Common myeloid progenitor, CD34-positive (primary cell): ENCODE results near the gene PHLDB2.

Experiments
- CTCF ChIA-PET: fragments of 350-600 bp; sonication (Branson Sonifier 250); formaldehyde crosslinking; loops from one replicate; lab custom pipeline; 2021; ENCODE audit warnings: antibody characterized with exemption; lab: Charles Lee
- POLR2A ChIA-PET: fragments of 350-600 bp; sonication (Branson Sonifier 250); formaldehyde crosslinking; loops from one replicate; lab custom pipeline; 2021; ENCODE audit warnings: antibody characterized with exemption; lab: Charles Lee
- DNase-seq, 3 donors: peaks; one replicate each; pipeline versions ENCODE4 v3.0.0 to v3.0.0-alpha.2; 2013
- H3K27ac ChIP-seq, 2 experiments: 1 replicate in 1 of 2; 2 replicates in 1 of 2; pipeline ENCODE4 v1.7.0; 2013; ENCODE audit warnings: inconsistent platforms in 2 of 2, low read length in 2 of 2, mild to moderate bottlenecking in 2 of 2, low read depth in 1 of 2, moderate library complexity in 1 of 2; ENCODE audit not compliant: severe bottlenecking in 2 of 2, insufficient read depth in 1 of 2, poor library complexity in 1 of 2
- H3K27me3 ChIP-seq, 5 experiments: replicated peaks in 2 of 5; 1 replicate in 3 of 5; 2 replicates in 2 of 5; pipeline versions ENCODE4 v1.6.1 to v1.7.0; 2013; ENCODE audit warnings: low read length in 4 of 5, mild to moderate bottlenecking in 2 of 5, moderate library complexity in 2 of 5, inconsistent platforms in 1 of 5; ENCODE audit not compliant: insufficient read depth in 5 of 5, control insufficient read depth in 4 of 5
- H3K36me3 ChIP-seq, 4 experiments: 1 replicate in 2 of 4; 2 replicates in 2 of 4; pipeline versions ENCODE4 v1.6.1 to v1.7.0; 2013; ENCODE audit warnings: low read length in 3 of 4, control low read depth in 1 of 4, mild to moderate bottlenecking in 1 of 4; ENCODE audit not compliant: control insufficient read depth in 4 of 4, insufficient read depth in 4 of 4
- H3K4me1 ChIP-seq, 4 experiments: 1 replicate in 3 of 4; 2 replicates in 1 of 4; pipeline versions ENCODE4 v1.6.1 to v1.7.1; 2013; ENCODE audit warnings: low read length in 3 of 4, mild to moderate bottlenecking in 3 of 4, control low read depth in 1 of 4, inconsistent platforms in 1 of 4, moderate library complexity in 1 of 4; ENCODE audit not compliant: control insufficient read depth in 4 of 4, insufficient read depth in 4 of 4; ENCODE audit errors: control extremely low read depth in 1 of 4
- H3K4me3 ChIP-seq, 7 experiments: 1 replicate in 4 of 7; 2 replicates in 3 of 7; pipeline versions ENCODE4 v1.5.1 to v1.7.0; 2013; ENCODE audit warnings: mild to moderate bottlenecking in 7 of 7, low read length in 6 of 7, moderate library complexity in 6 of 7, inconsistent platforms in 2 of 7, low read depth in 2 of 7, control low read depth in 1 of 7; ENCODE audit not compliant: insufficient read depth in 4 of 7, control insufficient read depth in 1 of 7; ENCODE audit errors: extremely low read depth in 1 of 7
- H3K9me3 ChIP-seq, 5 experiments: 1 replicate in 4 of 5; 2 replicates in 1 of 5; pipeline versions ENCODE4 v1.6.1 to v1.7.1; 2013; ENCODE audit warnings: low read length in 4 of 5, mild to moderate bottlenecking in 2 of 5, inconsistent platforms in 1 of 5, low read depth in 1 of 5, moderate library complexity in 1 of 5; ENCODE audit not compliant: control insufficient read depth in 4 of 5, insufficient read depth in 2 of 5; ENCODE audit errors: control extremely low read depth in 1 of 5
- WGBS: methylation state at CpG from one replicate; pipeline ENCODE4 v1.1.5; 2013; ENCODE audit not compliant: insufficient coverage; 5-methylcytosine and 5-hydroxymethylcytosine counted together

Gene PHLDB2

DNA sequence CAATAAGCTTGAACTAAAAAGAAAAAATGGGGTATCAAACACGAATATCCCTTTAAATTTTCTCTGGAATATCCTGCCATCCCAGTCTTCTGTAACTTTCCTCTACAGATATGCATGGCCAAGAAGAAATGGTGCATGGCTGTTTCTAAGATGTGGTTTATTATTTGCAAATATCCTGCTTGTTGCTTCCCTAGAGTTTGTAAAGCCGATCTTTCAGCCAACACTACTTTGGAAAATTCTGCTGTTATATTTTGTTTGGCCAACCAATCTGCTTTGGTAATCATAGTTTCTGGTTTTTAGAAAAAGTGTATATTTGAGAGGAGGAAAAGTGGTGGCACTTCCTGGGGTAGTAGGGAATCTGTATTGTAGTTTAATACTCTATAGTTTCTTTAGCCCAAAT is 13.9 kb downstream of the PHLDB2 start:
- no peak for DNase-seq
- ChIA-PET CTCF (interaction anchor here (0.8 kb wide), 1 partner anchor 458 kb away, joined by 3 read pairs; no protein-coding TSS in a partner anchor), POLR2A (no interaction called here)
- Histone ChIP-seq H3K36me3 (no peaks in the 10 kb centered on the region), H3K27me3 (no peaks in the 10 kb centered on the region), H3K27ac (no peak overlapping the region), H3K4me1 (no peaks in the 10 kb centered on the region), H3K4me3 (no peak overlapping the region), H3K9me3 (no peaks in the 10 kb centered on the region)
- WGBS = 100% methylated on average over 1 of the region's 2 CpGs

DNA sequence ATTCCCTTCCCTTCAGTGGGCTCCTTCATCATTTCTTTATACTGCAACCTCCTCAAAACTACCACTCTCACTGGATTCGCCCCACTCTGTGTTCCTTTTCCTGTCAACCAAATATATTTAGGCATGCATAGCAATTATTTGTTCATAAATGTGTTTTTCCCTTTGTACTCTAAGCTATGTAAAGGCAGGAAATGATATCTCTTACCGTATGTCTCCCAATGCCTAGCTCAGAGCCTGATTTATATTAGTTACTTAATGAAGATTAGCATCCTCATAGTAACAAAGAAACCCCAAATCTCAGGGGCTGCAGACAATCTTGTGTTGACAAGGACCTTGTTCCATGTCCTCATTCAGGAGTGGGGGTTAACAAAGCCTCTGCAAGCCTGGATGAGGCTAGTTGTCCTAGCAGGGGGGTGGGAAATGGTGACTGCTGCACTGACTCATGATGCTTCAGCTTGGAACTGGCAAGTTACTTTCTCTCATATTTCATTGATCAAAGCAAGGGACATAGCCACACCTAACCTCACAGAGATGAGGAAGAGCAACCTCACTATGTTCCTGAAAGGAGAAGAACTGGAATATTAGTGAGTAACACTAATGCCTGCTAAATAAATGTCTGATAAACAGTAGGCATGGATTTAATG is 15.2 kb downstream of the PHLDB2 start:
- Histone ChIP-seq H3K9me3 (peaks cover 0 to under 1% (median 0%) of the 10 kb centered on the region in 5 experiments), H3K27me3 (no peaks in the 10 kb centered on the region), H3K4me1 (no peaks in the 10 kb centered on the region), H3K4me3 (no peak overlapping the region), H3K27ac (no peak overlapping the region), H3K36me3 (no peaks in the 10 kb centered on the region)
- no CpG with 5 or more reads among the region's 2 CpGs for WGBS
- DNase-seq = no peak
- CTCF ChIA-PET = interaction anchor here (1.2 kb wide), 2 partner anchors 10 to 17 kb away, joined by 3 to 7 read pairs; no protein-coding TSS in a partner anchor
- POLR2A ChIA-PET = interaction anchor here (0.7 kb wide), 1 partner anchor 104 kb away, joined by 5 read pairs; no protein-coding TSS in a partner anchor

DNA sequence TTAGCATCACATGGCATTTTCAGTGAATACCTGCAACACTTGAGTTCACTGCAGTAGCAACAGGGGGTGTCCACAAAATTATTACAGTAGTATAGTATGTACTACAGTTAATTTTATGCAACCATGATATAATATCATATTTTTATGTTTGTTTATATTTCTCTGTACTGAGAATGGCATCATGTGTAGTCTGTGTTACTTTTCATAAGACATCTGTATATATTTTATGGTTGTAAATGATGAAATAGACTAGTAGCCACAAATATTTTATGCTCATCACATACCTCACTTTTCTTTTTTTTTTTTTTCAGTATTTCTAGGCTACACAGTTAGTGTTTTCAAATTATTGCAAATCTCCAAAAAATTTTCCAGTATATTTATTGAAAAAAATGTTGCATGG is 22.4 kb downstream of the PHLDB2 start:
- Histone ChIP-seq H3K9me3 (peaks cover 0 to 16% (median 4%) of the 10 kb centered on the region in 5 experiments), H3K4me3 (no peak overlapping the region), H3K36me3 (no peaks in the 10 kb centered on the region), H3K27ac (no peak overlapping the region), H3K27me3 (no peaks in the 10 kb centered on the region), H3K4me1 (no peaks in the 10 kb centered on the region)
- POLR2A ChIA-PET = no interaction called here
- CTCF ChIA-PET = interaction anchor here (1.3 to 1.4 kb wide), 2 partner anchors 15 to 132 kb away, joined by 3 to 4 read pairs; no protein-coding TSS in a partner anchor
- no peak for DNase-seq

DNA sequence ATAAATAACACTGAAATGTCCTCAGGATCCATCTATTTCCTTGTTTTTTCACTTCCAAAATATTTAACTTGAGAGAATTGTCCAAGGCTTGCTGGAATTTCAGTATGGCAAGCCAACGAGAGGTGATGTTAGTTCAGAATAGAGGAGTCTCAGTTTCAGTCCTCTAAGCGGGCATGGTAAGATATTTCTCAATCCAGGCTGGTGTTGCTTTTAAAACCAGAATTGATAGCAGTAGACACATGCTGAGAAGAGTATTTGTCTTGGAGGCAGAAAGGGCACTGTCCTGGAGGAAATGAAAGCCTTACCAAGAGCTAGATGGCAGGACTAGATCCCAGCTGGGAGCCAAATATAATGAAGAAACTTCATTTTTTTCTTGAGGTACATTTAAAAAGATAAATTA is 23.1 kb downstream of the PHLDB2 start:
- CTCF ChIA-PET = interaction anchor here (0.5 to 1.4 kb wide), 4 partner anchors 13 to 131 kb away, joined by 3 to 4 read pairs (median 3); no protein-coding TSS in a partner anchor

DNA sequence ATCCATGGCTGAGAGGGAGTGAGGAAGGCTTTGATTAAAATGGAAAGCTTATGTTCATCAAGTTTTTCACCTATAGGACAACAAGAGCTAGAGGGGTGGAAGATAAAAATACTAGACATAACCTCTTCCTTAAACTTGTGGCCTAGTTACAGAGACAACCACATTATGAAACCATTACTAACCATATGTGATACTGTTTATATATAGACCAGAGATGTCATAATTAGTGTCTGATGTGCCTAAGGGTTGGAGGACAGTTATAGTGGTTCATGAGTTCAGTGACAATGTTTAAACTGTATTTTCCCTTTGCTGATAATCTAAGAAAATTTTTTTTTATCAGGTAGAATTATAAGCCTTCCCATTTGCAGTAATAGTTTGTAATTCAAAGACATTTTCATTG is 23.7 kb downstream of the PHLDB2 start:
- Histone ChIP-seq H3K9me3 (peaks cover 0 to 16% (median 4%) of the 10 kb centered on the region in 5 experiments), H3K4me1 (no peaks in the 10 kb centered on the region), H3K27ac (no peak overlapping the region), H3K36me3 (no peaks in the 10 kb centered on the region), H3K4me3 (no peak overlapping the region), H3K27me3 (no peaks in the 10 kb centered on the region)
- POLR2A ChIA-PET = no interaction called here
- DNase-seq = no peak
- CTCF ChIA-PET = interaction anchor here (0.5 to 1.4 kb wide), 4 partner anchors 12 to 130 kb away, joined by 3 to 4 read pairs (median 3); no protein-coding TSS in a partner anchor

More for the DNA sequence above, 23.1 kb downstream of the PHLDB2 start:
- Histone ChIP-seq H3K4me3 (no peak overlapping the region), H3K36me3 (no peaks in the 10 kb centered on the region), H3K27me3 (no peaks in the 10 kb centered on the region), H3K4me1 (no peaks in the 10 kb centered on the region), H3K27ac (no peak overlapping the region), H3K9me3 (peaks cover 0 to 16% (median 4%) of the 10 kb centered on the region in 5 experiments)
- no peak for DNase-seq
- 94% methylated on average over 2 of the region's 2 CpGs for WGBS
- POLR2A ChIA-PET = no interaction called here

DNA sequence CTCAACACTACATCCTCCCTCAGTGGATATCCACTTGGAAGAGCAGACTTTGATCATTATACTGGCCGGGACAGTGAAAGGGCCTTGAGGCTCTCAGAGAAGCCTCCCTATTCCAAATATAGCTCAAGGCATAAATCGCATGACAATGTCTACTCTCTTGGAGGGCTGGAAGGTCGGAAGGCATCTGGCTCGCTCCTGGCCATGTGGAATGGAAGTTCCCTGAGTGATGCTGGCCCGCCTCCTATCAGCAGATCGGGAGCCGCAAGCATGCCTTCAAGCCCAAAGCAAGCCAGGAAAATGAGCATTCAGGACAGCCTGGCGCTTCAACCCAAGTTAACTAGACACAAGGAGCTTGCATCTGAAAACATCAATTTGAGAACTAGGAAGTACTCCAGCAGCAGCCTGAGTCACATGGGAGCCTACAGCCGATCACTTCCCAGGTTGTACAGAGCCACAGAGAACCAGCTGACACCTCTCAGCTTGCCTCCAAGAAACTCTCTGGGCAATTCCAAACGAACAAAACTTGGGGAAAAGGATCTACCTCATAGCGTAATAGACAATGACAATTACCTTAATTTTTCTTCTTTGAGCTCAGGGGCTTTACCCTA is 25.4 kb downstream of the PHLDB2 start:
- CTCF ChIA-PET = interaction anchor here (1.0 to 1.5 kb wide), 3 partner anchors 15 to 168 kb away, joined by 3 to 4 read pairs (median 3); no protein-coding TSS in a partner anchor
- WGBS = 96% methylated on average over 10 of the region's 11 CpGs

DNA sequence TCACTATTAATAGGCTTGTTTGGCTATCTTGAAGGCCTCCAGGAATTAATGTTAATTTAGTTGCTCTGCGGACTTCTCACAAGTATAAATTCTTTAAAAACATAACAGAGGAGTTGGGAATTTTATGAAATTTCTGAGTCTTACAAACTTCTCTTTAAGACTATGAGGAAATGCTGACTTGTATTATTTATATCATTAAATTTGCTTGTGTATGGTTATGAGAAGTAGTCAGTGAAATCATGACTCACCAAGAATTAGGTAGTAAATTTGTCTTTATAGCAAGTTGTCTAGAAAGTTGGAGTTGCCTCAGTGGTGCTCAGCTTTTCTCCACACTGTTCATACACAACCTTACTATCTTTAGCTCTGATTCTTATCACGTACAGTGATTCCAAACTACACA is 26.5 kb downstream of the PHLDB2 start:
- no CpG with 5 or more reads among the region's 2 CpGs for WGBS
- peaks cover 0 to 6% (median 0%) of the 10 kb centered on the region in 5 experiments for H3K9me3 ChIP-seq
- no peaks in the 10 kb centered on the region for H3K36me3 ChIP-seq
- ChIA-PET POLR2A (no interaction called here), CTCF (interaction anchor here (1.5 kb wide), 1 partner anchor 169 kb away, joined by 3 read pairs; no protein-coding TSS in a partner anchor)
- no peak overlapping the region for H3K4me3 ChIP-seq
- DNase-seq = no peak
- no peaks in the 10 kb centered on the region for H3K27me3 ChIP-seq
- no peaks in the 10 kb centered on the region for H3K4me1 ChIP-seq
- no peak overlapping the region for H3K27ac ChIP-seq

More for the DNA sequence above, 25.4 kb downstream of the PHLDB2 start:
- POLR2A ChIA-PET = no interaction called here
- no peaks in the 10 kb centered on the region for H3K4me1 ChIP-seq
- DNase-seq = no peak
- H3K27ac ChIP-seq = no peak overlapping the region
- no peak overlapping the region for H3K4me3 ChIP-seq
- H3K9me3 ChIP-seq = peaks cover 0 to 16% (median 3%) of the 10 kb centered on the region in 5 experiments
- H3K27me3 ChIP-seq = no peaks in the 10 kb centered on the region
- H3K36me3 ChIP-seq = no peaks in the 10 kb centered on the region
